Measurements from ENCODE around the gene IL18R1. TPM values are rescaled to one million over a fixed set of nuclear protein-coding genes. Genes with fewer than 3 reads are reported as not detected.

The IL18R1 gene
- total RNA-seq, 1 donor from 2014 or later: 2.3 TPM

GRCh38 chr2:102420290-102420689, 64.7 kb downstream of the IL18R1 start:
- peaks cover 5% of the 10 kb centered on the region for H3K9me3 Mint-ChIP-seq
- H3K4me3 Mint-ChIP-seq: no peak overlapping the region
- DNase-seq (ENCODE audit: low spot score in 2 of 2, unreplicated experiment in 2 of 2): no peak
- TF ChIP-seq, protein P1, sequence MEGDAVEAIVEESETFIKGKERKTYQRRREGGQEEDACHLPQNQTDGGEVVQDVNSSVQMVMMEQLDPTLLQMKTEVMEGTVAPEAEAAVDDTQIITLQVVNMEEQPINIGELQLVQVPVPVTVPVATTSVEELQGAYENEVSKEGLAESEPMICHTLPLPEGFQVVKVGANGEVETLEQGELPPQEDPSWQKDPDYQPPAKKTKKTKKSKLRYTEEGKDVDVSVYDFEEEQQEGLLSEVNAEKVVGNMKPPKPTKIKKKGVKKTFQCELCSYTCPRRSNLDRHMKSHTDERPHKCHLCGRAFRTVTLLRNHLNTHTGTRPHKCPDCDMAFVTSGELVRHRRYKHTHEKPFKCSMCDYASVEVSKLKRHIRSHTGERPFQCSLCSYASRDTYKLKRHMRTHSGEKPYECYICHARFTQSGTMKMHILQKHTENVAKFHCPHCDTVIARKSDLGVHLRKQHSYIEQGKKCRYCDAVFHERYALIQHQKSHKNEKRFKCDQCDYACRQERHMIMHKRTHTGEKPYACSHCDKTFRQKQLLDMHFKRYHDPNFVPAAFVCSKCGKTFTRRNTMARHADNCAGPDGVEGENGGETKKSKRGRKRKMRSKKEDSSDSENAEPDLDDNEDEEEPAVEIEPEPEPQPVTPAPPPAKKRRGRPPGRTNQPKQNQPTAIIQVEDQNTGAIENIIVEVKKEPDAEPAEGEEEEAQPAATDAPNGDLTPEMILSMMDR (IDR thresholded peaks at IDR 0.05; ENCODE audit: unreplicated experiment): no peak
- no peaks in the 10 kb centered on the region for H3K4me1 Mint-ChIP-seq
- no peak overlapping the region for H3K27ac Mint-ChIP-seq
- H3K36me3 Mint-ChIP-seq: no peaks in the 10 kb centered on the region
- peaks cover 46% of the 10 kb centered on the region for H3K27me3 Mint-ChIP-seq (ENCODE audit: low read depth)

- peaks cover 4% of the 10 kb centered on the region for H3K9me3 Mint-ChIP-seq
- no peak overlapping the region for H3K4me3 Mint-ChIP-seq
- no peaks in the 10 kb centered on the region for H3K4me1 Mint-ChIP-seq
- no peaks in the 10 kb centered on the region for H3K36me3 Mint-ChIP-seq
- peaks cover 51% of the 10 kb centered on the region for H3K27me3 Mint-ChIP-seq (ENCODE audit: low read depth)
- TF ChIP-seq, protein P1 (IDR thresholded peaks at IDR 0.05; ENCODE audit: unreplicated experiment): no peak
- H3K27ac Mint-ChIP-seq: no peak overlapping the region
- DNase-seq (ENCODE audit: low spot score in 2 of 2, unreplicated experiment in 2 of 2): no peak
These were observed 66.5 kb downstream of the IL18R1 start for GRCh38 chr2:102421890-102422759.

GRCh38 chr2:102422910-102423309, 67.3 kb downstream of the IL18R1 start, which contains the start of gene IL18RAP:
IL18RAP (plus strand) TSS chr2:102423160; CDS start chr2:102423278, 118 bp downstream.
- DNase-seq (ENCODE audit: low spot score in 2 of 2, unreplicated experiment in 2 of 2): no peak
- TF ChIP-seq, protein P1 (IDR thresholded peaks at IDR 0.05; ENCODE audit: unreplicated experiment): no peak
- no peak within 1 kb of the TSS for H3K4me3 Mint-ChIP-seq
- H3K9me3 Mint-ChIP-seq: peaks cover 4% of the 10 kb centered on the region
- H3K27ac Mint-ChIP-seq: no peak within 1 kb of the TSS
- peaks cover 52% of the 10 kb centered on the region for H3K27me3 Mint-ChIP-seq (ENCODE audit: low read depth)
- no peaks in the 10 kb centered on the region for H3K36me3 Mint-ChIP-seq
- H3K4me1 Mint-ChIP-seq: no peaks in the 10 kb centered on the region

- Mint-ChIP-seq H3K9me3 (peaks cover 4% of the 10 kb centered on the region), H3K27me3 (ENCODE audit: low read depth) (peaks cover 52% of the 10 kb centered on the region), H3K27ac (no peak overlapping the region), H3K4me3 (no peak overlapping the region), H3K4me1 (no peaks in the 10 kb centered on the region), H3K36me3 (no peaks in the 10 kb centered on the region)
- DNase-seq (ENCODE audit: low spot score in 2 of 2, unreplicated experiment in 2 of 2): no peak
- TF ChIP-seq, protein P1 (IDR thresholded peaks at IDR 0.05; ENCODE audit: unreplicated experiment): no peak
These were observed 67.8 kb downstream of the IL18R1 start for GRCh38 chr2:102423368-102423767.

DNA sequence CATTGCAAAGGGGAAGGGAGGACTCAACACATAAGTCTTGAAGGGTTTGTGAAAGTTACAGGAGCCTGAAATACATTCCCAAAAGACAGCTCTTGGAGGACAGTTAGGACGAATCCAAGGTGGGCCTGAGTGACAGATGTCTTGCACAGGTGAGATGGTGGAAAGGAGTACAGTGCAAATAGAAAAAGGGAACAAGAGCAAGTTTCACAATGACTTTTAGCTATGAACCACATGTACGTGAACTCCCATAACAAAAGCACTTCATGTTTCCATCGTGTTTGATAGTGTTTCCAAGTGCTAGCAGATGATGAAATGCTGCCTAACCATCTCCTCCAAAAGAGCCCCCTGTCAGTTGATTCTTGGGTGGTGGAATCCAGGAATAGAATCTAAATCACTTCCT, 69.2 kb downstream of the IL18R1 start:
- no peak overlapping the region for H3K4me3 Mint-ChIP-seq
- no peaks in the 10 kb centered on the region for H3K4me1 Mint-ChIP-seq
- no peak for DNase-seq (ENCODE audit: low spot score in 2 of 2, unreplicated experiment in 2 of 2)
- no peaks in the 10 kb centered on the region for H3K36me3 Mint-ChIP-seq
- H3K27ac Mint-ChIP-seq: no peak overlapping the region
- H3K9me3 Mint-ChIP-seq: peaks cover 4% of the 10 kb centered on the region
- TF ChIP-seq, protein P1 (IDR thresholded peaks at IDR 0.05; ENCODE audit: unreplicated experiment): no peak
- peaks cover 51% of the 10 kb centered on the region for H3K27me3 Mint-ChIP-seq (ENCODE audit: low read depth)
